HepG2 (cell line): Measurements from ENCODE around the gene MED22. TPM values are rescaled to one million over a fixed set of nuclear protein-coding genes. Genes with fewer than 3 reads are reported as not detected.

Experiments
- ATAC-seq: fragments of 200-7000 bp; cut with Tn5 transposase; 3 replicates; pipeline ENCODE4 v1.9.1; 2020; ENCODE audit warnings: mild to moderate bottlenecking, moderate library complexity
- BruUV-seq: library from RNA; stranded (reverse); fragments of 400-500 nt; replicated peaks from 2 replicates; lab custom pipeline; 2021; lab: Mats Ljungman, UMichigan
- CTCF ChIA-PET: fragments of 300-600 bp; formaldehyde crosslinking; extraction: SDS; loops from one replicate; lab custom pipeline; 2021; ENCODE audit warnings: low total read pairs, inconsistent platforms, low intra/inter-chr PET ratio; lab: Yijun Ruan, JAX
- POLR2A ChIA-PET: fragments of 350-600 bp; sonication (Branson Sonifier 250); formaldehyde crosslinking; loops from one replicate; lab custom pipeline; 2020; ENCODE audit warnings: antibody characterized with exemption, inconsistent platforms; lab: Yijun Ruan, JAX
- DNase-seq: peaks from one replicate; pipeline ENCODE4 v3.0.0-alpha.2; 2015; ENCODE audit warnings: low spot score
- FAIRE-seq: peaks from 3 replicates; lab custom pipeline; 2011; peaks lifted over from hg19 to GRCh38; lab: Jason Lieb, UNC
- H2AFZ ChIP-seq: one replicate; pipeline ENCODE4 v1.6.1; 2011; ENCODE audit warnings: low read length, inconsistent platforms
- H3K27ac ChIP-seq: fragments of 300-600 bp; 3 replicates; pipeline ENCODE4 v1.8.0; 2011; ENCODE audit warnings: mixed run types, mild to moderate bottlenecking, mixed read lengths, low read length, inconsistent platforms; ENCODE audit not compliant: insufficient read depth; ENCODE audit errors: extremely low read length
- H3K27me3 ChIP-seq, 2 experiments: fragments of 200-600 bp in 1 of 2; 2 replicates in 1 of 2; 3 replicates in 1 of 2; pipeline versions ENCODE4 v1.6.0 to v1.8.0; 2011; ENCODE audit warnings: low read length in 2 of 2, mild to moderate bottlenecking in 2 of 2, moderate library complexity in 2 of 2, inconsistent platforms in 1 of 2; ENCODE audit not compliant: insufficient read depth in 2 of 2, control insufficient read depth in 1 of 2
- H3K36me3 ChIP-seq, 2 experiments: fragments of 200-600 bp in 1 of 2; replicated peaks in 1 of 2; 2 replicates in 1 of 2; 3 replicates in 1 of 2; pipeline versions ENCODE4 v1.5.1 to v1.8.0; 2011; ENCODE audit warnings: low read length in 2 of 2, inconsistent platforms in 1 of 2; ENCODE audit not compliant: insufficient read depth in 2 of 2, control insufficient read depth in 1 of 2
- H3K4me1 ChIP-seq: 2 replicates; pipeline ENCODE4 v1.5.1; 2012; ENCODE audit warnings: low read length, inconsistent platforms; ENCODE audit not compliant: insufficient read depth
- H3K4me2 ChIP-seq: 2 replicates; pipeline ENCODE4 v1.6.0; 2011; ENCODE audit warnings: low read depth, low read length, inconsistent platforms
- H3K4me3 ChIP-seq, 3 experiments: fragments of 200-600 bp in 1 of 3; sonication (generic), shearing (Covaris generic) in 1 of 3; replicated peaks in 1 of 3; 2 replicates each; pipeline ENCODE4 v1.5.1; 2011 to 2016; ENCODE audit warnings: low read length in 3 of 3, inconsistent platforms in 2 of 3, low read depth in 2 of 3, mild to moderate bottlenecking in 2 of 3, control low read depth in 1 of 3, mixed read lengths in 1 of 3; ENCODE audit not compliant: insufficient read depth in 1 of 3
- H3K79me2 ChIP-seq: one replicate; pipeline ENCODE4 v1.6.1; 2011; ENCODE audit warnings: low read length, inconsistent platforms; ENCODE audit not compliant: insufficient read depth
- H3K9ac ChIP-seq: 2 replicates; pipeline ENCODE4 v1.6.0; 2011; ENCODE audit warnings: mild to moderate bottlenecking, low read depth, low read length, inconsistent platforms; ENCODE audit not compliant: insufficient read depth
- H3K9me3 ChIP-seq: 2 replicates; pipeline ENCODE4 v1.5.1; 2012; ENCODE audit warnings: mild to moderate bottlenecking, low read length
- H4K20me1 ChIP-seq: 2 replicates; pipeline ENCODE4 v1.6.0; 2011; ENCODE audit warnings: inconsistent platforms, mild to moderate bottlenecking, low read length, moderate library complexity; ENCODE audit not compliant: insufficient read depth
- ARID2 ChIP-seq: sonication (generic); formaldehyde crosslinking; IDR thresholded peaks from 2 replicates; pipeline ENCODE4 v1.8.1; 2022; ENCODE audit warnings: mild to moderate bottlenecking, missing genetic modification reagents, borderline replicate concordance
- ARNT ChIP-seq: fragments of 450-650 bp; IDR thresholded peaks from 2 replicates; pipeline ENCODE4 v1.6.1; 2017
- CEBPG ChIP-seq: IDR thresholded peaks from 2 replicates; pipeline ENCODE4 v1.6.1; 2016
- NFAT5 ChIP-seq: sonication (generic); formaldehyde crosslinking; IDR thresholded peaks from 2 replicates; pipeline ENCODE4 v1.4.0; 2020; ENCODE audit warnings: missing genetic modification reagents
- NFRKB ChIP-seq: fragments of 450-650 bp; IDR thresholded peaks from 2 replicates; pipeline ENCODE4 v1.6.1; 2017
- RAD21 ChIP-seq: fragments of 450-650 bp; formaldehyde crosslinking; IDR thresholded peaks from 2 replicates; pipeline ENCODE4 v1.5.0; 2020; ENCODE audit warnings: mild to moderate bottlenecking
- SP5 ChIP-seq: IDR thresholded peaks from 2 replicates; pipeline ENCODE4 v1.6.1; 2016; ENCODE audit warnings: low read depth, borderline replicate concordance
- TP53 ChIP-seq: sonication (generic); formaldehyde crosslinking; conservative IDR thresholded peaks from 2 replicates; pipeline ENCODE4 v1.4.0; 2020; ENCODE audit warnings: missing genetic modification reagents
- TSC22D2 ChIP-seq: sonication (generic); formaldehyde crosslinking; IDR thresholded peaks from 2 replicates; pipeline ENCODE4 v1.5.1; 2020; ENCODE audit warnings: missing genetic modification reagents, mild to moderate bottlenecking, borderline replicate concordance
- ZBTB38 ChIP-seq: sonication (generic); formaldehyde crosslinking; IDR thresholded peaks from 2 replicates; pipeline ENCODE4 v1.5.1; 2020; ENCODE audit warnings: mild to moderate bottlenecking, missing genetic modification reagents
- ZBTB39 ChIP-seq: sonication (generic); formaldehyde crosslinking; IDR thresholded peaks from 2 replicates; pipeline ENCODE4 v1.5.0; 2020; ENCODE audit warnings: missing genetic modification reagents
- ZFP36L1 ChIP-seq: sonication (generic); formaldehyde crosslinking; IDR thresholded peaks from 2 replicates; pipeline ENCODE4 v1.8.0; 2022; ENCODE audit warnings: mild to moderate bottlenecking, missing genetic modification reagents, moderate library complexity
- ZNF441 ChIP-seq: sonication (generic); formaldehyde crosslinking; IDR thresholded peaks from 2 replicates; pipeline ENCODE4 v1.7.0; 2021; ENCODE audit warnings: missing genetic modification reagents, borderline replicate concordance
- ZNF776 ChIP-seq: sonication (generic); formaldehyde crosslinking; IDR thresholded peaks from 2 replicates; pipeline ENCODE4 v1.4.0; 2020; ENCODE audit warnings: mild to moderate bottlenecking, missing genetic modification reagents
- WGBS: methylation state at CpG from one replicate; pipeline ENCODE4 v1.1.6; 2017; ENCODE audit warnings: low lambda C conversion rate; 5-methylcytosine and 5-hydroxymethylcytosine counted together
- in situ Hi-C: cut with HindIII; loops from 2 replicates; pipeline ENCODE4 v1.10.0; 2017; ENCODE audit warnings: low pct_unique_long_range_greater_than_20kb; ENCODE audit not compliant: extremely low pct_ligation_motif_present
- intact Hi-C: fragments of 100-400 bp; cut with micrococcal nuclease; formaldehyde crosslinking; loops from one replicate; pipeline ENCODE4 v1.10.0; 2022; ENCODE audit not compliant: unreplicated experiment
- polyA plus RNA-seq, 8 experiments: library from polyadenylated mRNA; depleted of rRNA in 3 of 8; stranded (reverse) in 7 of 8; unstranded in 1 of 8; fragments of >200 nt; fragmentation: Illumina TruSeq in 4 of 8; extraction: Trizol in 4 of 8; gene quantifications; 2 replicates each; pipeline versions ENCODE4 v1.2.1 to v1.2.3, GENCODE V29; 2011 to 2016; ENCODE audit warnings: low read depth in 4 of 8, missing spikeins in 1 of 8, mixed read lengths in 1 of 8; ENCODE audit not compliant: insufficient read depth in 1 of 8
- total RNA-seq, 5 experiments: library from RNA; depleted of rRNA; stranded (reverse); fragments of >200 nt; fragmentation: Illumina TruSeq; extraction: Trizol; gene quantifications; 2 replicates each; pipeline ENCODE4 v1.2.3, GENCODE V29; 2016; ENCODE audit warnings: low read depth in 1 of 5
- TF ChIP-seq, protein P1 (sequence below): sonication (generic); formaldehyde crosslinking; IDR thresholded peaks from 2 replicates; pipeline ENCODE4 v1.5.1; 2020; ENCODE audit warnings: mild to moderate bottlenecking, missing genetic modification reagents, moderate library complexity

Gene MED22
- total and polyA plus RNA-seq, 2 of the 13 experiments (the other 11 are each of a cell fraction or from before 2014, with no cell fraction given): 15.8 to 22.1 TPM

DNA sequence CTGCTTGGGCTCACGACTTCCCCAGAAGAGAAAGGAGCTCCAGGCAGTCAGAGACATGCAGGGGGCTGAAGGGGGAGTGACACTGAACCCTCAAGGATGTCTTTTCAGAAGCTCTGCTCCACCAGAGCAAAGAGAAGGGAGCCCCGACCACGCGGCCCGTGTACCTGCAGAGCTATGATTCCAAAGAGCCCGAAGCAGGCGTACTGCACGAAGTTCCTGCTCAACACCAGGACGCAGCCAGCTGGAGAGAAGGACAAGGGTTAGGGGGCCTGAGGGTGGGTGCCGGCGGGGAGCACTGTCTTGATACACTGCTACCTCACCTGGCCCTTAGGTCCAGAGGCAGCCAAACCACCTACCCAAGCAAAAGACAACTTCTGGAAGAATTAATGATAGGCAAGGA is 18.5 kb upstream of the MED22 start:
- POLR2A ChIA-PET: interaction anchor here (1.0 to 1.5 kb wide), 3 partner anchors 8 to 93 kb away, joined by 3 to 5 read pairs (median 4); partner anchors contain the start of genes CACFD1, SURF1 and SURF2
- intact Hi-C loops (no loop called here), in situ Hi-C loops (no loop called here)
- Histone ChIP-seq H3K27ac (no peak overlapping the region), H3K4me2 (no peak overlapping the region), H3K36me3 (peaks cover 31 to 97% of the 10 kb centered on the region in 2 experiments), H3K9ac (no peak overlapping the region), H3K4me1 (peaks cover 50% of the 10 kb centered on the region), H3K79me2 (peaks cover 65% of the 10 kb centered on the region), H3K27me3 (no peaks in the 10 kb centered on the region), H4K20me1 (peaks cover 86% of the 10 kb centered on the region), H3K4me3 (no peak overlapping the region), H2AFZ (no peak overlapping the region)
- CTCF ChIA-PET: no interaction called here
- ATAC-seq: no peak
- WGBS: 93% methylated on average over 5 of the region's 11 CpGs
- BruUV-seq: no TSS peak
- DNase-seq: no peak
- no peak for TF ChIP-seq ZBTB38
- no peak for TF ChIP-seq NFAT5 (CRISPR knock-in tag)
- TF ChIP-seq NFRKB: no peak
- TF ChIP-seq CEBPG (CRISPR knock-in tag): no peak
- no peak for TF ChIP-seq SP5 (CRISPR knock-in tag)
- TF ChIP-seq ZNF776 (CRISPR knock-in tag): no peak
- no peak for TF ChIP-seq TSC22D2 (CRISPR knock-in tag)
- TF ChIP-seq ARID2 (CRISPR knock-in tag): no peak
- no peak for TF ChIP-seq ZBTB39 (CRISPR knock-in tag)
- no peak for TF ChIP-seq TP53 (CRISPR knock-in tag)
- TF ChIP-seq, protein P1, sequence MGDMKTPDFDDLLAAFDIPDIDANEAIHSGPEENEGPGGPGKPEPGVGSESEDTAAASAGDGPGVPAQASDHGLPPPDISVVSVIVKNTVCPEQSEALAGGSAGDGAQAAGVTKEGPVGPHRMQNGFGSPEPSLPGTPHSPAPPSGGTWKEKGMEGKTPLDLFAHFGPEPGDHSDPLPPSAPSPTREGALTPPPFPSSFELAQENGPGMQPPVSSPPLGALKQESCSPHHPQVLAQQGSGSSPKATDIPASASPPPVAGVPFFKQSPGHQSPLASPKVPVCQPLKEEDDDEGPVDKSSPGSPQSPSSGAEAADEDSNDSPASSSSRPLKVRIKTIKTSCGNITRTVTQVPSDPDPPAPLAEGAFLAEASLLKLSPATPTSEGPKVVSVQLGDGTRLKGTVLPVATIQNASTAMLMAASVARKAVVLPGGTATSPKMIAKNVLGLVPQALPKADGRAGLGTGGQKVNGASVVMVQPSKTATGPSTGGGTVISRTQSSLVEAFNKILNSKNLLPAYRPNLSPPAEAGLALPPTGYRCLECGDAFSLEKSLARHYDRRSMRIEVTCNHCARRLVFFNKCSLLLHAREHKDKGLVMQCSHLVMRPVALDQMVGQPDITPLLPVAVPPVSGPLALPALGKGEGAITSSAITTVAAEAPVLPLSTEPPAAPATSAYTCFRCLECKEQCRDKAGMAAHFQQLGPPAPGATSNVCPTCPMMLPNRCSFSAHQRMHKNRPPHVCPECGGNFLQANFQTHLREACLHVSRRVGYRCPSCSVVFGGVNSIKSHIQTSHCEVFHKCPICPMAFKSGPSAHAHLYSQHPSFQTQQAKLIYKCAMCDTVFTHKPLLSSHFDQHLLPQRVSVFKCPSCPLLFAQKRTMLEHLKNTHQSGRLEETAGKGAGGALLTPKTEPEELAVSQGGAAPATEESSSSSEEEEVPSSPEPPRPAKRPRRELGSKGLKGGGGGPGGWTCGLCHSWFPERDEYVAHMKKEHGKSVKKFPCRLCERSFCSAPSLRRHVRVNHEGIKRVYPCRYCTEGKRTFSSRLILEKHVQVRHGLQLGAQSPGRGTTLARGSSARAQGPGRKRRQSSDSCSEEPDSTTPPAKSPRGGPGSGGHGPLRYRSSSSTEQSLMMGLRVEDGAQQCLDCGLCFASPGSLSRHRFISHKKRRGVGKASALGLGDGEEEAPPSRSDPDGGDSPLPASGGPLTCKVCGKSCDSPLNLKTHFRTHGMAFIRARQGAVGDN (CRISPR knock-in tag): no peak
- TF ChIP-seq RAD21 (CRISPR knock-in tag): no peak
- TF ChIP-seq ZFP36L1: no peak
- TF ChIP-seq ZNF441 (CRISPR knock-in tag): no peak
- TF ChIP-seq ARNT: no peak
- TF ChIP-seq, all 625 proteins: peak for 0
- no peaks in the 10 kb centered on the region for H3K9me3 ChIP-seq
- no peak for FAIRE-seq
